HG02623 (cell line): ENCODE measurements around the gene SLC19A1.
A peak's percentile ranks its signal among the peaks of the same experiment; 100 is the strongest.

Experiments used
- ATAC-seq: cut with Tn5 transposase; IDR thresholded peaks from one replicate; pipeline ENCODE4 v1.9.1; 2021; ENCODE audit warnings: moderate library complexity; ENCODE audit not compliant: unreplicated experiment

The SLC19A1 gene

GRCh38 chr21:45542242-45542666 lies at the start of gene SLC19A1:
Gene SLC19A1 (minus strand): TSS chr21:45542440. CDS start chr21:45537959, 4,481 bp downstream.
- ATAC-seq = peak; percentile 65

DNA sequence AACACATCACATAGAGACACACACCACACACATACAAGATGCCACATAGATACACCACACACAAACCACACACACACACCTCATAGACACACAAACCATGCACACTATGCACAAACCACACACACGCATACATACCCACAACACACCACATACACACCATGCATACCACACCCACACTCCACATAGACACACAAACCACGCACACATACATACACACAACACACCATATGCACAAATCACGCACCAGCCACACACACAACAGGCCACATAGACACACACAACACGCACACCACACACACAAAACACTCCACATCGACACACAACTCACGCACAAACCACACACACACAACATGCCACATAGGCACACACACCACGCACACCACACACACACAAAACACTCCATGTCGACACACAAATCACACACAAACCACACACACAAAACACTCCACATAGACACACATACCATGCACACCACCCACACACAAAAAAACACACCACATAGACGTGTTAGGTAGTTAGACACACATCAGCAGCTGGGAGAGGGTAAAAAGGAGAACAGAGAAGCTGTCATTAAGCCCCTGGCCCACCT lies 49.5 kb upstream of the SLC19A1 start:
- ATAC-seq = no peak

- ATAC-seq = no peak
These were observed 48.7 kb upstream of the SLC19A1 start for GRCh38 chr21:45590726-45591618.

DNA sequence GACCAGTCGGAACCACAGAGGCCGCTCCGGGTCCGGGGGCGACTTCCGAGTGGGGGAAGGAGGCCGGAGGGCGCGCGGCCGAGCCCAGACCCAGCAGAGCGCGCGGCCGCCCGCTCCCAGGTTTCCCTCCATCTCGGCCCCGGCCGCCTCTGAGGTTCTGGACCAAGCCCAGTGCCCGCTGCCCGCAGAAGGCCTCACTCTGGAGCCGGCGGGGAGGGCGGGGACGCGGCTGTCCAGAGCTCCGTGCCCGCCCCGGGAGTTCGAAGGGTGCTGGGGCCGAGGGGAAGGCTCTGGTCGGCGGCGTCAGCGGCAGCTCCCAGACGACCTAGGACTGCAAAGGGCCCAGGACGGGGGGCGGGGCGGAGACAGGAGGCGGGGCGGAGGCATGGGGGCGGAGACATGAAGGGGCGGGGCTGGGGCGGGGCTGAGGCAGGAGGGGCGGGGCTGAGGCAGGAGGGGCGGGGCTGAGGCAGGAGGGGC lies 48.0 kb upstream of the SLC19A1 start:
- ATAC-seq = no peak

- no peak for ATAC-seq
These were observed 47.5 kb upstream of the SLC19A1 start for GRCh38 chr21:45589686-45590245.

- ATAC-seq = no peak
These were observed 46.7 kb upstream of the SLC19A1 start for GRCh38 chr21:45588871-45589491.

DNA sequence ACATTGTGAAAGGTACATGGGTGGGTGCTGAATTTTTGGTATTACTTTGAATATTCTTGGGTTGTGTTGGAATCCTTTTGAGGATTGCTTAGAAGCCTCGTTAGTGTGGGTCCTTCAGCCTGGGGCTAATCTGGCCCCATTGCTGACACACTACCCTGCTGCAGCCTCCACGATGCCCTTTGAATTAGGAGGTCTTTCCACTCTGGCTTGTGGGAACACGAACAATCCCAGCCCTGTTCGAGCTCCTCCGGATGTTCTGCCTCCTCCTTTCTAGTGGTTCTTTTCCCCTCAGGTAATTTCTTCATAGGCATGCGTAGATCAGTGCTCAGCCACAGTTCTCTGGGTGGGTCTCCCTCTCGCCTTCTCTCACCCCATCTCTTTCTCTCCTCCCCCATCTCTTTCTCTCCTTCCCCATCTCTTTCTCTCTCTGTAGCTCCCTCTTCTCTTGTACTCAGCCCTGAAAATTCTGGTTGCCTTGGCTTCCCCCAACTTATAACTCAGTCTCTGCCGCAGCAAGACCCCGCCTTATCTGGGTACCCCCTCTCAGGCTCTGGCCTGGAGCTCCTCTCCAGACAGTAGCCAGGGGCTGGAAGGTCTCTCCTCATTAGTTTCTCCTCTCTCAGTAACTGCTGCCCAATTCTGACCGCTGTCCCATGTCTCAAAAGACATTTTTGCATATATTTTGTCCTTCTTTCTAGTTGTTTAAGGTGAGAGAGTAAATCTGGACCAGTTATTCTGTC lies 46.0 kb upstream of the SLC19A1 start:
- ATAC-seq = no peak

GRCh38 chr21:45586289-45586858 lies 44.1 kb upstream of the SLC19A1 start:
- ATAC-seq = no peak

GRCh38 chr21:45584786-45585185 lies 42.5 kb upstream of the SLC19A1 start:
- ATAC-seq = no peak

DNA sequence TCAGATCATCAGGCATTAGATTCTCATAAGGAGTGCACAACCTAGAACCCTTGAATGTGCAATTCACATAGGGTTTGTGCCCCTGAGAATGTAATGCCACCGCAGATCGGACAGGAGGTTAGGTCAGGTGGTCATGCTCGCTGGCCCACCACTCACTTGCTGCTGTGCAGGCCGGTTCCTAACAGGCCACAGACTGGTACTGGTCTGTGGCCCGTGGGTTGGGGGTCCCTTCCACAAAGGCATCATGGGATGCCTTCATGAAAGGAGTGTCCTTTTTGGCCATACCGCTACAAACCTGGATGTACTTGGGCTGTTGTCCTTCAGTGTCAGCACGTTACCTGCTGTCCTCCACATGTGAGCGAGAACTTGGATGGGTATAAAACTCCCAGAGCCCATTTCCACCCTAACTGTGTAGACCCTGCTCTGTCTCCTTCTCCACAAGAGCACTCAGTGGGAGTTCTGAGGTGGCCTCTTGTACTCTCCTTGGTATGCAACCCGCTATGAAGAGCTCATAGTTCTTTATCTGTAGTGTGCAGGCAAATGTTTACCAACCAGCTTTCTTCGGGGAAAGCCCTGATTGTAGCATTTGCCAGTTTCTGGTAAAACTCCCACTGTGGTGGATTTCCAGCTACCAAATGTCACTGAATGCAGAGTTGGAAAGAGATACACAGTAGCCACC lies 41.7 kb upstream of the SLC19A1 start:
- ATAC-seq = no peak

DNA sequence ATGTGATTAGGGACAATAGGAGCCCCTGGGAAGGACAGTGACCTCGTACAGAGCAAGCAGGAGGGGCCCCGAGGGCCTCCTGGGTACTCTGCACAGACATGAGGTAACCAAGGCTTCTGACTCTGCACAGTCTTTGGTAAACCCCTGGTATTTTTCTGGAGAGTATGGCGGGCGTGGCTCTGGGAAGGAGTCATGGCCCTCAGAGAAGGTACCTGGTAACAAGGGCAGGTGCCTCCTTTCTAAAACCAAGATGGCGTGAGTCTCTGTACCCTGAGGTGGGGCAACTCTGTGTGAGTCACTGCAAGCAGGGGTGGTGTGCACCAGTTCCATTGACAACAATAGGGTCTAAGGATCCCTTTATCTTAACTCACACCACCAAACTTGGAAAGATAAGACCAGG lies 39.9 kb upstream of the SLC19A1 start:
- ATAC-seq = no peak

DNA sequence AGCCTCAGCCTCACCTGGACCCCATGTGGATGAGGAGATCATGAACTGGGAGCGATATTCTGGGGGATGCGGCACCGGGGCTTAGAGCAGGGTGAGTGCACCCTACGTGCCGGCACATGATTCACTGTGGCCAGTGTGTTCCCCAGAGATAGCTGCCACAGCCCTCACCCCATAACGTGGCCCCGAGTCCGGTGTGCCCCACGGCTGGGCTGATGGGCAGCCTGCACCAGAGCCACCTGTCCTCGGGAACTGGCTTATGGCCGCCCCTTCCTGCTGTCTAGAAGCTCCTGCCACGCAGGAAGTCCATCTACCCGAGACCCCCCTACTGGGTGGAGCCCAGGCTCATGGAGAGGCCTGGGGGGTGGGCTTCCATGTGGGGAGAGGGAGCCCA lies 39.1 kb upstream of the SLC19A1 start:
- no peak for ATAC-seq

DNA sequence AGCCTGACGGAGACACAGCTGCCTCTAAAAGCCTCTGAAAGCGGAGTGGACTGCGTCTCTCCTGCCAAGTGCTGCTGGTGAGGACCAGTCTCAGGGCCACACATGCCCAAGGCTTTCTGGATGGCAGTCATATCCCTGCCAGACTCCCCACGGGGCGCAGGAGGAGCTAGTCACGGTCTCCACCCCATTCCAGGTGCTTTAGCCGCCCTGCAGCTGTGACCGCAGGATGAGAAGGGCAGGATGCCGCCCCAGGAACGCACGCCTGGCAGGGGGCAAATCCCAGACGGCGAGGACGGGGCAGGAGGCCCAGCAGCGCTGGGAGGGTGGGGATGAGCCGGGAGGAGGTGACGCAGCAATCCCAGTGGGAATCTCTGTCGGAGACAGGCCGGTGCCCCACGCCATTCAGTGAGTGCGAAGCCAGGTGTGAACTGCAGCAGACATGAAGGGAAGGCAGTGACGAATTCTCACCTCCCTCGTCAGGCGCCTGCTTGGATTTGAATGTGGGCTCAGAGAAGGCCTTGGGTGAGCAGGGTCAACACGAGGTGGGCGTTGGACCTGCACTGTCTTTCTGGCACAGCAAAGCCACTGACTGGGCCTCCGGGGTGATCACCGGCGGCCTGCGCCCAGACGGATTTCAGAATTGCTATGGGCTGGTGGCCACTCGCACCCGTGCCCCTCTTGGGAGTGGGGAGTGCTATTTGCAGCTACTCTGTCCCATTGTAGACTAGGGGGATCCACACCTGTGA lies 38.5 kb upstream of the SLC19A1 start:
- no peak for ATAC-seq

DNA sequence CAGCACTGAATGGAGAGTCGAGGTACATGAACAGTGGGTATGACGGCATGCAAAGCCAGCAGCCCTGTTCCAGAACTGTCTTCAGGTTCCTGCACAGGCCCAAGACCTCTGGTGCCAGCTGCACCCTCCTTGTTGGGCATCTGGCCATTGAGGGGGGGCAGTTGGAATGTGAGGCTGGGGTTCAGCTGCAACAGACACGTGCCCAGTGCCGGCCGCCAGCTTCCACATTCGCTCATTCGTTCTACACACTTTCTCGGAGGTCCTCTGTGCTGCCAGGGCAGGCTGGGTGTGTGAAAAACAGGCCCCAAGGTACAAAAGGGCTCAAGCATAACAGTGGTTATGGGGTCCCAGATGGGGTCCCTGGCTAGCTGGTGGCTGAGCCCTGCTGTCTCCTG lies 37.9 kb upstream of the SLC19A1 start:
- no peak for ATAC-seq

GRCh38 chr21:45579383-45580180 lies 37.3 kb upstream of the SLC19A1 start:
- no peak for ATAC-seq

DNA sequence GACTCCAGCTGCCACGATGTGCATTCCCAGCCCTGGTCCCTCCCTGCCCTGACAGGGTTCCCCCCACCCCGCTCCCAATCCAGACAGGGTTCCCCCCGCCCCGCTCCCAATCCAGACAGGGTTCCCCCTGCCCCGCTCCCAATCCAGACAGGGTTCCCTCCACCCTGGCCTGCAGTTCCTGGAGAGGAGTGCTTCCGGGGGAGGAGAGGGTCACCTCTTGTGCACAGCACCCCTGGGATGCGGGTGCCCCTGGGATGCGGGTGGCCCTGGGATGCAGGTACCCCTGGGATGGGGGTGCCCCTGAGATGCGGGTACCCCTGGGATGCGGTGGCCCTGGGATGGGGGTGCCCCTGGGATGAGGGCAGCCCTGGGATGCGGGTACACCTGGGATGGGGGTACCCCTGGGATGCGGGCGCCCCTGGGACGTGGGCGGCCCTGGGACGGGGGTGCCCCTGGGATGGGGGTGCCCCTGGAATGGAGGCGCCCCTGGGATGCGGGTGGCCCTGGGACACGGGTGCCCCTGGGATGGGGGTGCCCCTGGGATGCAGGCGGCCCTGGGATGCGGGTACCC lies 36.7 kb upstream of the SLC19A1 start:
- no peak for ATAC-seq

- ATAC-seq = no peak
These were observed 36.0 kb upstream of the SLC19A1 start for GRCh38 chr21:45578176-45578801.

DNA sequence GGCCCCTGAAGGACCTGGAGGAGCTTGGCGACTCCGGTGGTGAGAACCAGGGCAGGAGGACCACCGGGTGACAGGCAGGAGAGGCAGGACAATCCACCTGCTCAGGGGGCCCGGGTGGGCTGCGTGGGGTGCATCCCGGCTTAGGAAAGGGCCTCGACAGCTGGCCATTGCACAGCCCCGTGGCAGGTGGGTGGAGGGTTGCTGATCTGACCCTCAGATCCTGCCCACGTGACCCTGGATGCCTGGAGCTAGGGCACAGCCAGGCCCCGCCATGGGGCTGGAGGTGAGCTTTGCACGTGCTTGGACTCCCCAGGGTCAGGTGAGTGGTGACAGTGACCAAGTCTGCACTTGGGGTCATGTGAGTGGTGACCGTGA lies 35.5 kb upstream of the SLC19A1 start:
- no peak for ATAC-seq
